ENCODE data around the gene EPHA2. TPM values are rescaled to one million over a fixed set of nuclear protein-coding genes. Genes with fewer than 3 reads are reported as not detected.
A peak's percentile ranks its signal among the peaks of the same experiment; 100 is the strongest.
"Not testable (repeated sequence)": the region's sequence is repeated elsewhere in the genome, so short reads cannot be mapped to it uniquely, and the experiment has no call there.

The EPHA2 gene
- total RNA-seq, 1 donor from 2014 or later: 7.6 TPM

DNA sequence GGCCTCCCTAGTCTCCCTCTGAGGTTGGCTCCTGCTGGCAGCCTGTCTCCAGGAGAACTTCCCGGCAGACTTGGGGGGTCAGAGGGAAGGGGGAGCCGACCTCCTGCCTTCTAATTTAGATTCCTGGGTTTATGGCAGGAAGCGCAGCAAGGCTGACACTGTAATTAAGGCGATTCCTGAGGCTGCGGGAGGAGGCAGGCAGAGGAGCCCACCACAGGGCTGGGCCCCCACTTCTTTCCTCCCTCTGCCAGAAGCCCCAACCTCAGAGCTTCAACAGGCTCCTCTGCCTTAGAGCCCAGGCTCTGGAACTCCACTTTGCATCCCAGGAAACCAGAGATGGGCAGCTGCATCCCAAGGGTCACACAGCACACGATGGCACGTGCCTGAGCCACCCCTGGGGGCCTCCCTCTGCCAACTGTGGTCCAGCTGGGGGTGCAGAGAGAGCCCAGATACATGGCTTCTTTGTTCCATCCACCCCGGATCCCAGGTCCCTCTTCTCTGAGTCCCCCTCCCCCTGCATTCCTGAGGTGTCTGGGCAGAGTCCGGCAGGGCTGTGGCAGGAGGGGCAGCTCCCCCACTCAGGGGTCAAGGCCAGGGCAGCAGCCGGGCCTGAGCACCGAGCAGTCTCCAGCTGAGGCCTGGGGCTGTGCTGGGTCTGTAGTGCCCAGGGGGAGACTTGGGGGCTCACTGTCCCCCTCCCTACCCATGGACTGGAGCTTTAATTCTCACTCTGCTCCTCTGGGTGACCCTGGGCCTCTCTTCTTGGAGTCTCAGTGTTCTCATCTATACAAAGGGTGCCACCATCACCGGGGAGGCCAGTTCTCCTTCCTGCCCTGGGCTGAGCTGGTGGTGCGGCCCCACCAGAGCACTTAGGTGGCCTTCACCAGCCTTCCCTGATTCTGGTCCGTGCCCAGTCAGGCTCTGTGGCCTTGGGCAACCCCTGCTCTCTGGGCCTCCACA lies 43.0 kb downstream of the EPHA2 start:
- DNase-seq: peak; percentile 16
- intact Hi-C loops (cut with micrococcal nuclease): no loop called here
- ATAC-seq: peak; percentile 41

DNA sequence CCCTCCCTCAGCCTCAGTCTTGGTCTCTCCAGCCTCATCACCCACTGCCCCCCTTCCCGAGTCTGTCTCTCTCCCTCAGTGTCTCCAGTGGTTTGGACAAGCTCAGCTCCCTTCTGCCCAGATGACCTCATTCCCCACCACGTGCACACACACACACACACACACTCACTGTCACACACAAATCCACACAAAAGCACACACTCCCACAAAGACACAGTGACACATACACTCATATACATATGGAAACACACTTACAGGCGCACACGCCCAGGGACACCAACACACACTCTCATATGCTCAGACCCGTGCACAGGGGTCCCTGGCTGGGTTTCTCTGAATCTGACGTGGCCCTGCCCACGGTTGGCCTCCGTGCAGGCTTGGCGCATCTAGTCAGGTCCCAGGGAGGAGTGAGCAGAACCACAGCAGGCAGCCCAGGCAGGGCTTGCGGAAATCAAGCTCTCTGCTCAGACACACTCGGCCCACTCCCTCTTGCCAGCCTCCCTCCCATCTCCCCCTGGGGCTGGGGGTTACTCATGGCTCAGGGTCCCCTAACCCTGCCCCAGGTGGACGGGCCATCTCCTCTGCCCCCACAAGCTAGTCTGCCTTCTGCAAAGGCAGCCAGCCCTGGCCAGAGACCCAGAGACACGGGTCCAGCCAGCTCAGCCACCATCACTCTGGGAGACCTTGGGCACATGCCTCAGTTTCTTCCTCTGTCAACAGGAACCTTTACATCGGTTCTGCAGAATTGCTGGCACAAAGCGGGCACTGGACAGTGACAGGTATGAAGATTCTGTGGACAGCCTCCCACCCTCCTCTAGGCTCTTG lies 43.9 kb downstream of the EPHA2 start:
- DNase-seq: no peak
- intact Hi-C loops (cut with micrococcal nuclease): no loop called here

DNA sequence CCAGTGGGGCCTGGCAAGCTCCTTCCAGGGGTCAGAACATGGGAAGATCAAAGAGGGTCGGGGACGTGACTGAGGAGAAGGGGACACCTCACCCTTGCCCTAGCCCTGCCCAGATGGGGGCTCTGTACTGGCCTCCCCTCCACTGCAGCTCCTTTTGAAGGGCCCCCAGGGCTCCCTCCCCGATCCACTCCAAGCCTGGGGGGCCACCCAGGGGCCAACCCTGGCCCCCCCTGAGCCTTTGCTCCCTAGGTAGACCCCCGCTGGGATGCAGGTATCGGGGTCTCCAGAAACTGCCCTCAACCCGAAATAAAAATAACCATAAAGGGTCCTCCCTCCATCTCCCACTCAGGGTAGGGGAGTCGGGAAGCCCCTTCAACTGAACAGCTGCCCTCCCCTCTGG lies 45.0 kb downstream of the EPHA2 start:
- DNase-seq: no peak
- no peak for ATAC-seq
- intact Hi-C loops (cut with micrococcal nuclease): no loop called here

More for the DNA sequence above, 43.9 kb downstream of the EPHA2 start:
- ATAC-seq: peak; percentile 79

DNA sequence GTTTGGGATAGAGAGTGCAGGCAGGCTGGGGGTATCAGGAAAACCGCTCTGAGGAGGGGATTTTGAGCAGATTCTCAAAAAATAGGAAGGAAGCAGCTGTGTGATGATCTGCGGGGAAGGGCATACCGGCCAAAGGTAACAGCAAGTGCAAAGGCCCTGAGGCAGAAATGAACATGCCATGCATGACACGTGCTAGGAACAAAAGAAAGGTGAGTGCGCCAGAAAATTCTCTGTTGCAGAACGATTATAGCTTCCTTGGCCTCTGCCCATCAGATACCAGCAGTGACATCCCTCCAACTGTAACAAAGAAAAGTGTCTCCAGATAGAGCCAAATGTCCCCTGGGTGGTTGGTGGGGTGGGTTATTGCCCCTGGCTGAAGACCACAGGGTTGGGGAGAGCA lies 45.4 kb downstream of the EPHA2 start:
- DNase-seq (no peak), ATAC-seq (no peak)
- intact Hi-C loops (cut with micrococcal nuclease): no loop called here

DNA sequence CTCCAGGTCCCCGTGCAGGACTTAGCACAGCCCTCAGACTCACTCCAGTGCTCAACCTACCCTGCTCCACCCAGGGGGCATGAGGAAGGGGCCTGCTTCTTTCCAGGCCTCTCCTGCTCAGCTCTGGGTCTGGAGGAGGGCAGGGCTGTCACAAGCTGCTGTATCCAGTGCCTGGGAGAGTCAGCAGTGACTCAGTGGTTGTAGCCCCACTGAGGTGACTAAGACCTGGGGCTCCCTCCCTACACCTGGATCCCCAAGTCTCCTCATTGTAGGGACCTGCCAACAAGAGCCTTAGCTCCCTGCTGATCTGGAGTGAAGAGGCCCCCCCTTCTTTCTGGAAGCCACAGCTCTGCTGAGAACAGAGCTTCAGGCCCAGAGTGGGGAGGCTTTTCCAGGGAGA lies 46.3 kb downstream of the EPHA2 start:
- ATAC-seq: no peak
- intact Hi-C loops (cut with micrococcal nuclease): no loop called here

DNA sequence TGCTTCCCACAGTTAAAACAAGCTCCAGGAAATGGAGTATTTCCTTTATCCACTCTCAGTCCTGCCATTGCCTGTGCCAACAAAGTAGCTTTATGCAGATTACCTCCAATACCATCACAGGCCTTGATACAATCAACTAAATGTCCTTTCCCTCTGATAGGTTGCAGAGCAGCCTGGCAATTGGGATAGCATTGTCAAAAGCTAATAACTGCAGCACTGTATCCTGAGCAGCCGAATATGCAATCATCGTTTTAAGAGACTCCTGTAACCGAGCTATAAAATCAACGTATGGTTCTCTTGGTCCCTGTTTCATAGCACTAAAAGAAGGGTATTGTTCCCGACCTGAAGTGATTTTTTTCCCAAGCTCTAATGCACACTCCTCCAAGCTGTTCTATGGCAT lies 48.8 kb downstream of the EPHA2 start:
- intact Hi-C loops (cut with micrococcal nuclease); ATAC-seq; DNase-seq: not testable (repeated sequence)

More for the DNA sequence above, 46.3 kb downstream of the EPHA2 start:
- no peak for DNase-seq

DNA sequence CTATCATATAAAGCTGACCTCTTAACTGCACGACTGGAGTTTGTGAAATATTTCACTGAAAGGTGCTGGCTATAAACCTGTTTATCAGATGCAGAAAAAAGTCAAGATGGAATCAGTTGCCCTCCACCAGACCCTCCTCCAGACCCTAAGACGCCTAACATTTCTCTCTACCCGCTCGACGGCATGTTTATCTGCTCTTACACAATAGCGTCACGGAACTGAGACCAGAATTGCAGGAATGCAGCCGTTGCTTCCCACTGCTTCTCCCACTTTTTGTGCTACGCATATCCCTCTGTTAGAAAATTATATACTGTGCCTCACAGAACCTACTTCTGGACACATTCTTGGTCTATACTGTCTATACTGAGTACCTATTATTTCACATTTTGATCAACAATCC lies 54.2 kb downstream of the EPHA2 start:
- intact Hi-C loops (cut with micrococcal nuclease): no loop called here

DNA sequence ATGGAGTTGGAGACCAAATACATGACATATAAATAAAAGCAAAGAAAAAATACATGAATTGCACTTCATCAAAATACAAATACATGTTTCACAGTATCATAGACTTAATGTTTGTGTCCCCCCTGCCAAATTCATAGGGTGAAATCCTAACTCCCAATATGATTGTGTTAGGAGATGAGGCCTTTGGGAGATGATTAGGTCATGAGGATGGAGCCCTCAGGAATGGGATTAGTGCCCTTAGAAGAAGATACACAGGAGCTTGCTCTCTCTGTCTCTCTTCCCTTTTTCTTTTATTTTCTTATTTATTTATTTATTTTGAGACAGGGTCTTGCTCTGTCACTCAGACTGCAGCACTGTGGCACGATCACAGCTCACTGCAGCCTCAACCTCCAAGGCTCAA lies 56.5 kb downstream of the EPHA2 start:
- ATAC-seq (no peak), DNase-seq (no peak)
- intact Hi-C loops (cut with micrococcal nuclease): no loop called here

More for the DNA sequence above, 54.2 kb downstream of the EPHA2 start:
- DNase-seq (no peak), ATAC-seq (no peak)

DNA sequence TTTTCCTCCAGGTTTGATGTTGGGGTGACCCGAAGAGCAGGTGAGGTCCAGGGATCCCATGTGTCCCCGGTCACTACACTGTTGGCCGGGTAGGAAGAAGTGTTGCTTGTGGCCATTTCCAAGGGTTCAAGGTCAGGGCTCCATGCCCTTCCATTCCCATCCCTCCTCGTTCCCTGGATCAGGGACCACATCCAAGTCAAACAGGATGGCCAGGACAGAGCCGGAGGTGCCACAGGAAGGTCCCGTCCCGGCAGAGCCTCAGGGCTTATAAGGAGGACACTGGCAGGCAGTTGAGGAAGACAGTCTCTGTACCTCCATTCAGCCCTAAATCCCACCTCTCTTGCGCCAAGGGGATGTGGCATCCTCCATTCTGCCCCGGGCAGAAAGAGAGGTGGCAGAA lies 60.4 kb downstream of the EPHA2 start:
- ATAC-seq: no peak
- DNase-seq: no peak
- intact Hi-C loops (cut with micrococcal nuclease): no loop called here

DNA sequence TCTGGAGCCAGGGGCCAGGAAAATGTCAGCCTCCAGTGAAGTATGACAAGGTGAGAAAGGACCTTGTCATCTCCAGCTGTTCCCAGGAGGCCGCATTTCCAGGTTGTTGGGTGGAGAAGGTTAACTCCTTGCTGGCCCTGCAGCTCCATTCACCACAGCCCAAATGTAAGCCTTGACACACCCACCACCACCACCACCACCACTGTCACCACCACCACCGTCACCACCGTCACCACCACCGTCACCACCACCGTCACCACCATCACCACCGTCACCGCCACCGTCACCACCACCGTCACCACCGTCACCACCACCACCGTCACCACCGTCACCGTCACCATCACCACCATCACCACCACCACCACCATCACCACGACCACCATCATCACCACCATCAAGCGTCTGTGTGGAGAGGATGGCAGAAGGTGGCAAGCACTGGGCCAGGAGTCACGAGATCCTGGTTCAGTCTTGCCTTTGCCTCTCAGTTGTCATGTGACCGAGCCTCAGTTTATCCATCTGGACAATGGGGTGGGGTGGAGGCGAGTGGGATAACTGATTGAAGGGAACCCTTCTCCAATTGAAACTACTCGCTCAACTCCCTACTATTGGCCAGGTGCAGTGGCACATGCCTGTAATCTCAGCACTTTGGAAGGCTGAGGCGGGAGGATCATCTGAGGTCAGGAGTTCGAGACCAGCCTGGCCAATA lies 61.3 kb downstream of the EPHA2 start:
- DNase-seq (no peak), ATAC-seq (no peak)
- intact Hi-C loops (cut with micrococcal nuclease): no loop called here

DNA sequence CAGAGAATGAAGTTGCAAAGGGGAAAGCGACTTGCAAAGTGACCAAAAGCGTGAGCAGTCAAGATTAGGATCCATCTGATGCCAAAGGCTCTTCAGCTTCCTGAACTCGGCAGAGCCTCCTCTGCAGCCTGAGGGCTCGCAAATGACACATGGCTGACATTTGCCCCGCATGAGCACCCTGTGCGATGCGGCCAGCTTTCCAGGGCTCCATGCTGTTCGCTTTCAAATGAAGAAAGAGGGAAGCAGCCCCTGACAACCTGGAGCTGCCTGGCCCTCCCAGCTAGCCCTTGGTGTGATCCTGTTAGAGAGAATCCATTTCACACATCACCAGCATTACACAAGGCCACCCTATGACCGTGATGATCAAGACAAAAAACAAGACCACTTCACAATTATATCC lies 62.3 kb downstream of the EPHA2 start:
- intact Hi-C loops (cut with micrococcal nuclease): no loop called here
- DNase-seq: no peak
- no peak for ATAC-seq

DNA sequence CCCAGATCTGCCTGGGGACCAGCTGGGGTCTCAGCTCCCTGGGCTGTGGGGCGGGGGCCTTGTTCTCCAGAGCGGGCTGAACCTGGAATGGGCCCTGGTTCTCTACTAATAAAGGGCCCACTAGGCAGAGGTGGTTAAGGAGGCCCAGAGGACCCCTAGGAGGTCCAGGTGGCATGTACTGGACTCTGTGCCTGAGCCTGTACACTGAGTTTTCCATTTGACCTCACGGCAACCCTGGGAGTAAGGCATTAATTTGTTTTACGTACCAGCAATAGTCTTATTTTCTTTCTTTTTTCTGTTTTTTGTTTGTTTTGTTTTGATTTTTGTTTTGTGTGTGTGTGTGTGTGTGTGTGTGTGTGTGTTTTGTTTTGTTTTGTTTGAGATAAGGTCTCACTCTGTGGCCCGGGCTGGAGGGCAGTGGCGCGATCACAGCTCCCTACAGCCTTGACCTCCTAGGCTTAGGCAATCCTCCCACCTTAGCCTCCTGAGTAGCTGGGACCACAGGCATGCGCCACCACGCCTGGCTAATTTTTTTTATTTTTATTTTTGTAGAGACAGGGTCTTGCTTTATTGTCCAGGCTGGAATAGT lies 62.9 kb downstream of the EPHA2 start:
- ATAC-seq: no peak
- intact Hi-C loops (cut with micrococcal nuclease): no loop called here

DNA sequence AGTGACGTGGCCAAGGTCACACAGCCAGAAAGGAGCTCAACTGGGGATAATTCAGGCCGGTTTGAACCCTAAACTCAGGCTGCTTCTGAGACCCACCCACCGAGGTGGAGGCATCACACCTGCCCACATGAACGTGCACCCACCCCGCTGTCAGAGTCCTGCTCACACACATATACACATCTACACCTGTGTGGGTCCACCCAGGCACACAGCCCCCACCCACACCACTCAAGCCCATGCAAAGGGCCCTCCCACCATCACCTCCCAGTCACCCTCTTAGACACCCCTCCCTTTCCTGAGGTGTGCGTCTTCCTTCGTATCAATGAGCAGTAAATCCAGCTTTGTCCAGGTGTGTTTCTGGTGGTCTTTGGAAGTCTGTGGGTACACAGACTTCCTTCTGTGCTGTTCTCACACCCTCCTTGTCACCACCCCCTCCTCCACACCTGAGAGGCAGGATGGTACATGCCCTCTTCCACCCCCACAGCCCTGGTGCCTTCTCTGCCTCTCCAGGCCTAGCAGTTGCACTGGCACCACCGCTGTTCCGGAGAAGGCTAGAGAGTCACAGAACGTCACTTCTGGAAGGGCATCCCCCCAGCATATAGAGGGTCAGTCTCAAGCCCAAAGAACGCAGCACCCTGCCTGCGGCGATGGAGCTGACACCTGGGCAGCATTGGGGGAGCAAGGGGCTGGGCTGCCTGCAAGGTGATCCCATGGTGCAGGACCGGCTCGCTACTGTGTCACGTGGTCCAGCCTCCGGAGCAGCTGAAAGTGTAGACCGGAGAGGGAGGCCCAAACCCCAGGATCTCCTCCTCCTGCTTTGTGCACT lies 63.6 kb downstream of the EPHA2 start:
- no peak for ATAC-seq
- intact Hi-C loops (cut with micrococcal nuclease): no loop called here
- DNase-seq: no peak

More for the DNA sequence above, 62.9 kb downstream of the EPHA2 start:
- no peak for DNase-seq

DNA sequence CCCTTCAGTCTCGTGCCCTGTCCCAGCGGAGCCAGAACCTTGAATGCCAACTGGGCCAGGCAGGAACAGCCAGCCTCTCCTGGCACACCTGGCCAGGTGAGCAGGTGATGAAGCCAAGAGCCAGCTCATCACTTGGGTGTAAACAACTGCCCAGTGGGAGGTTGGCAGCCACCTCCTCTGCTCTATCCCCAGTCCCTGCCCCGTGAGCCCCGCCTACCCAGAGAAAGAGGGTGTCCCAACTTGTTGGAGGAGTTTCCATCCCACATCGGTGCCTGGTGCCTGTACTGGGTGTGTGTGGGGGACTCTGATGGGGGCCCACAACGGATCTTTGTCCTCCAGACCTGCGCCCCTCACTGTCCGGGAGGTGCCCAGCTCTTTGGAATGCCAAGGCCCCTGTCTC lies 64.6 kb downstream of the EPHA2 start:
- intact Hi-C loops (cut with micrococcal nuclease): no loop called here
- ATAC-seq (no peak), DNase-seq (no peak)

DNA sequence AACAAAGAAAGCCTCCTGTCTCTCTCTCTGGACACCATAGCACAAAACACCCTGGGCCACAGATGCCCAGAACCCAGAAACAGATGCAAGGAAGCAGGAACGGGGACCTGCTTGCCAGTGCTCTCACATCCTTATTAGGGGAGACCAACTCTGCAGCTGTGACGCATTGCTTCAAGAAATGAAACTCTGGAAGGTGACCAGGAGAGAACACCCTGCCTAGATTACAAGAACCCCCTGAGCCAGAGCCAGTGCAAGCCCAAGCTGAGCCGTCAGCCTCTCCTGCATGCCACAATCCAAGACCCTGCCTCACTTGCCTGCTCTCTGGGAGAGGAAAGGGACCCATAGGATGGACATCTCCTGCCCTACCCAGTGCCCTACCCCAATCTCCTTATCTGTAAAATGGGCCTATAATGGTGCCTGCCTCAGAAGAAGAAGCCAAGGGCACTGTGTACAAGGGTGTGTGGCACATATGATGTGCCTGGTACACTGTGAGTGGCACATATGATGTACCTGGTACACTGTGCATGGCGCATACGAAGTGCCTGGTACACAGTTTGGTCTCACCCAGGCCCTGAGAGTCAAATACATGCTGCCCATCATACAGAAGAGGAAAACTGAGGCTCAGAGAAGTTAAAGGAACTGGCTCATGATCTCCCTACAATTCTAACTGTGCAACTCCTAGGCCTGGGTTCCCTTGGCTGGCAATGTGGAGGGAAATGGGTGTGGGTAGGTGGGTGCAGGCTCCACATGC lies 65.6 kb downstream of the EPHA2 start:
- DNase-seq: no peak
- no peak for ATAC-seq
- intact Hi-C loops (cut with micrococcal nuclease): no loop called here

DNA sequence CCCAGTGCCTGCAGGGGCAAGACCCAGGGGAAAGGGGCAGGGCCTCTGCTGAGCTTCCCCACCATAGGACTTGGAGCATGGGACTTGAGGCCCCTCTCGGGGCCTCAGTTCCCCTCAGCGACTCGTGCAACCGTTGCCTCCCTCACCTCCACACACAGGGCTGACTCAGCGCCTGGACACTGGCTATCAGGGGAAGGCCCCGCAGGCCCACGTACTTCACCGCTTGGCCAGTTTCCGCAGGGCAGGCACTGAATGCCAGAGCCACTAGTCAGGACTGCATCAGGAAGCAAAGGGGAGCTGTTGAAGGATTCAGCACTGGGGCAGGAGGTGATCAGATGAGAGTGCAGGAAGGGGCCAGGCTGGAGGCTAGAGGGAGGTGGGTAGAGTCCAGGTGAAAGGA lies 66.9 kb downstream of the EPHA2 start:
- DNase-seq (no peak), ATAC-seq (no peak)

DNA sequence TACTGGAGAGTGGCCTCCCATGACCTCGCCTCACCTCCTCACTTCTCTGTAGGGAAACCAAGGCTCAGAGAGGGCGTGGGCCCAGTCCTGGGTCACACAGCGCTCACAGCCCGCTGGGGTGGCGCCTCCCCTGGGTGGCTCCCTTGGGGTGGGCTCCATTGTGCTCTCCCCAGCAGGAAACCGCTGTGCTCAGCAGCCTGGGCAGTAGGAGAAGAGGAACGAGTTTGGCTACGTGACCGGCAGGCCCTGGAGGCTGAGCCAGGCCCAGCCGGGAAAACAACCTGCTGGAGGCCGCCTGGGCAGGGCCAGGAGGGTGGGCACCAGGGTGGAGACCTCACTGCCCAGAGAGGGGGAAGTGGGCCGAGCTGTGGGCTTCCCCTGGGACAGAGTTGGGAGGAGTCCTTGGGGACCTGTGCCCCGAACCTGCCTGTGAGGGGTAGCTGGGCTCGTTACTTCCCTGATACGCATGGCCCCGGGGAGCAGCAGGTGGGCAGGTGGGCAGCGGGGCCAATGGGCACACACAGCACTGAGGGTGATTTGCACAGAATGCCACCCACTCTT lies 67.4 kb downstream of the EPHA2 start:
- ATAC-seq (peak; percentile 60), DNase-seq (no peak)
- intact Hi-C loops (cut with micrococcal nuclease): no loop called here

More for the DNA sequence above, 66.9 kb downstream of the EPHA2 start:
- intact Hi-C loops (cut with micrococcal nuclease): no loop called here

Data from left ventricle myocardium superior (tissue), 1 donor.